Measurements from ENCODE around the gene CCDC142. TPM values are rescaled to one million over a fixed set of nuclear protein-coding genes. Genes with fewer than 3 reads are reported as not detected.

CCDC142 gene
- total and polyA plus RNA-seq, 2 donors (not counting 1 experiment from before 2014, with no cell fraction given): 13.0 to 61.6 TPM

DNA sequence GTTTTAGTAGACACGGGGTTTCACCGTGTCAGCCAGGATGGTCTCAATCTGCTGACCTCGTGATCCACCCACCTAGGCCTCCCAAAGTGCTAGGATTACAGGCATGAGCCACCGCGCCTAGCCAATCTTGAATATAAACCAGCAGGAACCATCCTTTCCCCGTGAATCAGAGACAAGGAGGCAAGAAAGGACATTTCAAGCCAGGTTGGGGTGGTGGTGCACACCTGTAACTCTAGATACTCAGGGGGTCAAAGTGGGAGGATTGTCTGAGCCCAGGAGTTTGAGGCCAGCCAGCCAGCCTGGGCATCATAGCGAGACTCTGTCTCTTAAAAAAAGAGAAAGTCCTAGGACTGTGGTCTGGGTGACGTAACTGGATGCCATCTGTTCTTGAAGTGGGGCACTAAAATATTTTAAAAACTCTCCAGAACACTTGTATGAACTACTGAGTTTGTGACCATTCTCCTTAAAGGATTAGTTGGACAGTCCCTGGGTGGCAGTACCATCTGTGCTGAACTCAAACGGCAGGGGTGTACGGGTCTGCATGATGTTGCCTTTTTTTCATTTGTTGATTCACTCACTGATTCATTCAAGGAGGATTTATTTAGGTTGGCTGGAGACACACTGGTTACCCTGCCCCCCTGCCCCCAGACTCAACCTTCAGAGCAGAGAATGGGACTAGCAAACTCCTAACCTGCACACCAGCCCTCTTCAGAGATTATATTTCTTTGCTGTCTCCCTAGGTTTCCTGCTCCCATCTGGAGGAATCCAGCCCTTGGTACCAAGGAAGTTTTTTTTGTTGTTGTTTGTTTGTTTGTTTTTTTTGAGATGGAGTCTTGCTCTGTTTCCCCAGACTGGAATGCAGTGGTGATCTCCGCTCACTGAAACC, 28.5 kb upstream of the CCDC142 start:
- intact Hi-C loops (cut with micrococcal nuclease): no loop called here
- Histone ChIP-seq H3K27ac (ENCODE audit: low read length in 2 of 2) (no peak overlapping the region), H3K79me2 (ENCODE audit: control insufficient read depth, insufficient read depth, low read length) (peaks cover 8% of the 10 kb centered on the region), H3K9me3 (ENCODE audit: control extremely low read depth in 1 of 3, control insufficient read depth in 2 of 3, insufficient read depth in 1 of 3, low read length in 2 of 3) (peaks cover 0 to 28% (median 0%) of the 10 kb centered on the region in 3 donors), H3K4me1 (ENCODE audit: control insufficient read depth in 2 of 2, insufficient read depth in 2 of 2, low read length in 2 of 2) (peaks cover 47% of the 10 kb centered on the region in 2 donors), H3K27me3 (replicated peaks in 1 of 4; ENCODE audit: control extremely low read depth in 1 of 4, control insufficient read depth in 3 of 4, insufficient read depth in 4 of 4, low read length in 3 of 4) (peaks cover 0 to 59% (median 34%) of the 10 kb centered on the region in 4 experiments), H3K36me3 (replicated peaks in 1 of 2; ENCODE audit: control extremely low read depth in 1 of 2, control insufficient read depth in 1 of 2, extremely low read depth in 1 of 2, insufficient read depth in 2 of 2, low read length in 1 of 2) (no peaks in the 10 kb centered on the region), H3K9ac (ENCODE audit: low read length) (no peak overlapping the region), H4K20me1 (ENCODE audit: control insufficient read depth, insufficient read depth, low read length, poor library complexity, severe bottlenecking) (peaks cover 2% of the 10 kb centered on the region), H3K4me2 (replicated peaks; ENCODE audit: low read depth, low read length, poor library complexity, severe bottlenecking) (no peak overlapping the region), H2AFZ (ENCODE audit: insufficient read depth, low read depth, low read length, poor library complexity, severe bottlenecking) (no peak overlapping the region), H3K4me3 (ENCODE audit: control extremely low read depth in 1 of 5, extremely low read depth in 1 of 5, insufficient read depth in 1 of 5, low read depth in 2 of 5, low read length in 4 of 5) (no peak overlapping the region)
- TF ChIP-seq EZH2 (IDR thresholded peaks at IDR 0.05; ENCODE audit: borderline replicate concordance, insufficient read depth, low read depth, low read length, poor library complexity, severe bottlenecking): no peak
- TF ChIP-seq, protein P1, sequence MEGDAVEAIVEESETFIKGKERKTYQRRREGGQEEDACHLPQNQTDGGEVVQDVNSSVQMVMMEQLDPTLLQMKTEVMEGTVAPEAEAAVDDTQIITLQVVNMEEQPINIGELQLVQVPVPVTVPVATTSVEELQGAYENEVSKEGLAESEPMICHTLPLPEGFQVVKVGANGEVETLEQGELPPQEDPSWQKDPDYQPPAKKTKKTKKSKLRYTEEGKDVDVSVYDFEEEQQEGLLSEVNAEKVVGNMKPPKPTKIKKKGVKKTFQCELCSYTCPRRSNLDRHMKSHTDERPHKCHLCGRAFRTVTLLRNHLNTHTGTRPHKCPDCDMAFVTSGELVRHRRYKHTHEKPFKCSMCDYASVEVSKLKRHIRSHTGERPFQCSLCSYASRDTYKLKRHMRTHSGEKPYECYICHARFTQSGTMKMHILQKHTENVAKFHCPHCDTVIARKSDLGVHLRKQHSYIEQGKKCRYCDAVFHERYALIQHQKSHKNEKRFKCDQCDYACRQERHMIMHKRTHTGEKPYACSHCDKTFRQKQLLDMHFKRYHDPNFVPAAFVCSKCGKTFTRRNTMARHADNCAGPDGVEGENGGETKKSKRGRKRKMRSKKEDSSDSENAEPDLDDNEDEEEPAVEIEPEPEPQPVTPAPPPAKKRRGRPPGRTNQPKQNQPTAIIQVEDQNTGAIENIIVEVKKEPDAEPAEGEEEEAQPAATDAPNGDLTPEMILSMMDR (IDR thresholded peaks at IDR 0.05): no peak
- Mint-ChIP-seq H3K27me3 (peaks cover 37% of the 10 kb centered on the region), H3K9me3 (ENCODE audit: insufficient read depth) (no peaks in the 10 kb centered on the region), H3K4me3 (no peak overlapping the region), H3K4me1 (peaks cover 41% of the 10 kb centered on the region), H3K27ac (no peak overlapping the region)
- 8% methylated on average over 4 of the region's 11 CpGs for WGBS (ENCODE audit: insufficient coverage)
- POLR2A ChIA-PET: no interaction called here
- ATAC-seq (ENCODE audit: low read depth) (no peak), DNase-seq (no peak)
- CTCF ChIA-PET: interaction anchor here (0.6 to 8.1 kb wide), 4 partner anchors 16 to 77 kb away, joined by 3 to 111 read pairs (median 5); partner anchors contain the start of genes CCDC142 and TTC31

DNA sequence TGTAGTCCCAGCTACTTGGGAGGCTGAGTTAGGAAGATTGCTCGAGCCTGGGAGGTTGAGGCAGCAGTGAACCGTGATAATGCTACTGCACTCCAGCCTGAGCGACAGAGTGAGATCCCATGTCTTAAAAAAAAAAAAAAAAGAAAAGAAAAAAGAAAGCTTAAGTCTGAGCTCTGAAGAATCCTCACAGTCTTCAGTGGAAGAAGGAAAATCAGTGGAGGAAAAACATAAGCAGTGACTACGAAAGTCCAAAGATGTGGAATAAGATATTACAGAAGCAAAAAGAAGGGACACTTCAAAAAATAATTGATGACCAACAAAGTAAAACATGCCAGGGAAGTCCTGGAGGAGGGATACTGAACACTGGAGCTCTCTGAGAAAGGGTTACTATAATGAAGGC, 27.5 kb upstream of the CCDC142 start:
- H3K79me2 ChIP-seq (ENCODE audit: control insufficient read depth, insufficient read depth, low read length): peaks cover 8% of the 10 kb centered on the region
- ChIA-PET POLR2A (interaction anchor here (0.7 kb wide), 1 partner anchor 70 kb away, joined by 4 read pairs; no protein-coding TSS in a partner anchor), CTCF (interaction anchor here (1.3 to 8.1 kb wide), 3 partner anchors 22 to 78 kb away, joined by 4 to 111 read pairs (median 6); partner anchors contain the start of genes CCDC142 and TTC31)
- no peak overlapping the region for H3K9ac ChIP-seq (ENCODE audit: low read length)
- no peak overlapping the region for H3K4me3 Mint-ChIP-seq
- ATAC-seq (ENCODE audit: low read depth): no peak
- no peak overlapping the region for H3K4me3 ChIP-seq (ENCODE audit: control extremely low read depth in 1 of 5, extremely low read depth in 1 of 5, insufficient read depth in 1 of 5, low read depth in 2 of 5, low read length in 4 of 5)
- intact Hi-C loops (cut with micrococcal nuclease): no loop called here
- 90% methylated on average over 4 of the region's 4 CpGs for WGBS (ENCODE audit: insufficient coverage)
- H3K27ac Mint-ChIP-seq: no peak overlapping the region
- no peak overlapping the region for H3K27ac ChIP-seq (ENCODE audit: low read length in 2 of 2)
- peaks cover 0 to 7% of the 10 kb centered on the region in 2 experiments for H3K36me3 ChIP-seq (replicated peaks in 1 of 2; ENCODE audit: control extremely low read depth in 1 of 2, control insufficient read depth in 1 of 2, extremely low read depth in 1 of 2, insufficient read depth in 2 of 2, low read length in 1 of 2)
- no peaks in the 10 kb centered on the region for H3K9me3 Mint-ChIP-seq (ENCODE audit: insufficient read depth)
- no peak for TF ChIP-seq EZH2 (IDR thresholded peaks at IDR 0.05; ENCODE audit: borderline replicate concordance, insufficient read depth, low read depth, low read length, poor library complexity, severe bottlenecking)
- TF ChIP-seq, protein P1 (IDR thresholded peaks at IDR 0.05): no peak
- peaks cover 36 to 43% of the 10 kb centered on the region in 2 donors for H3K4me1 ChIP-seq (ENCODE audit: control insufficient read depth in 2 of 2, insufficient read depth in 2 of 2, low read length in 2 of 2)
- H2AFZ ChIP-seq (ENCODE audit: insufficient read depth, low read depth, low read length, poor library complexity, severe bottlenecking): no peak overlapping the region
- H4K20me1 ChIP-seq (ENCODE audit: control insufficient read depth, insufficient read depth, low read length, poor library complexity, severe bottlenecking): no peaks in the 10 kb centered on the region
- peaks cover 38% of the 10 kb centered on the region for H3K4me1 Mint-ChIP-seq
- H3K27me3 Mint-ChIP-seq: peaks cover 28% of the 10 kb centered on the region
- DNase-seq: no peak
- H3K9me3 ChIP-seq (ENCODE audit: control extremely low read depth in 1 of 3, control insufficient read depth in 2 of 3, insufficient read depth in 1 of 3, low read length in 2 of 3): peaks cover 0 to 21% (median 0%) of the 10 kb centered on the region in 3 donors
- H3K4me2 ChIP-seq (replicated peaks; ENCODE audit: low read depth, low read length, poor library complexity, severe bottlenecking): no peak overlapping the region
- peaks cover 0 to 57% (median 28%) of the 10 kb centered on the region in 4 experiments for H3K27me3 ChIP-seq (replicated peaks in 1 of 4; ENCODE audit: control extremely low read depth in 1 of 4, control insufficient read depth in 3 of 4, insufficient read depth in 4 of 4, low read length in 3 of 4)
